ENCODE data around the gene GPATCH8.

Gene GPATCH8

DNA sequence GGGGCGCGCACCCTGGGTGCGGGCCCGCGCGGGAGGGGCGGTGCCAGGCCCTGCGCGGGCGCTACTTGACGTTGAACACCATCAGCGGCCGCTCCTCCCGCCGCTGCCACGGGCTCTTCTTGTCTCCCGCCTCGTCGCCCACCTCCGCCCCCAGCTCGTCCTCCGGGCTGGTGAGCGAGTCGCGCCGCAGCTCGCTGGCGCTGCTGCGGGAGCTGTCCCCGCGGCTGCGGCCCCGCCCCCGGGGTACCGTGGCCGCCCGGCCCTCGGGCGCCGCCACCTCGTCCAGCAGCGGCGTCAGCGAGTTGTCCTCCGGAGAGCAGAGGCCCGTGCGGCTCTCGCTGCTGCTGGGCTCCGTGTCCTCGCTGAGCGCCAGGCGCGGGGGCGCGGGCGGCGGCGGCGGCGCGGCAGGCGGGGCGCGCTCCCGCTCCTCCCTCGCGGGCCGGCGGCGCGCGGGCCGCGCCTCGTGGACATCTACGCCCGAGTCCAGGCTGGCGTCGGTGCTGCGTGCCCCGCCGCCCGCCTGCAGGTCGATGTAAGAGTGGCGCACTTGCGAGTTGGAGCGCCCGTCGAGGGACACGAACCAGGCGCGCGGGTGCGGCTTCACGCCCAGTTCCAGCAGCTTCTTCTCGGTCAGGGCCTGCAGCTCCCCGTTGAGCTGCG, 149.4 kb downstream of the GPATCH8 start:
- FAIRE-seq: no peak

DNA sequence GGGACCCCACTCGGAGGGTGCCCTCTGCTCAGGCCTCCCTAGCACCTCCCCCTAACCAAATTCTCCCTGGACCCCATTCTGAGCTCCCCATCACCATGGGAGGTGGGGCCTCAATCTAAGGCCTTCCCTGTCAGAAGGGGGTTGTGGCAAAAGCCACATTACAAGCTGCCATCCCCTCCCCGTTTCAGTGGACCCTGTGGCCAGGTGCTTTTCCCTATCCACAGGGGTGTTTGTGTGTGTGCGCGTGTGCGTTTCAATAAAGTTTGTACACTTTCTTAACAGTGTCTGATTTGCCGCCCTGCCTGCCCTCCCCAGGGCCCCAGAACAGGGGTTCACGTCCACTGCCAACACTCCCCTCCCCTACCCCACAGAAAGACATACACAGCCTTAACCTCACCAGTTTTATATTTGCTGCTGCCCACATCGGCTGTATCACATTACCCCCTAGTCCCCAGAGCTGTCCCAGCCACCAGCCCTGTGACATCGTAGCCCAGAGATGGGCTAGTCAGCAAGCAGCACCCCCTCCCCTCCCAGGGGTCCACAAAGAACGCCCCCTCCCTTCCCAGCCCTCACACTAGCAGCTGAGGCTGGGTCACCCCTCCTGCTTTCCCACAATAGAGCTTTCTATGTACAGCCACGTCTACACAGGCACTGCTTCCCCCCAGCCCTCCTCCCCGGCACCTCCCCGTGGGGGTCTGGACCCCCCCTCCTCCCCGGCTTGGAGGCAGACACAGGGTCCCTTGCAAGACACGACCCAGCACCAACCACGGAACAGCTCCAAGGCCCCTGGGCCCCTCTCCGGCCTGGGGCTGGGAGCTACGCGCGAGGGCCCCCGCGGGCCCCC, 150.2 kb downstream of the GPATCH8 start:
- no peak for FAIRE-seq

DNA sequence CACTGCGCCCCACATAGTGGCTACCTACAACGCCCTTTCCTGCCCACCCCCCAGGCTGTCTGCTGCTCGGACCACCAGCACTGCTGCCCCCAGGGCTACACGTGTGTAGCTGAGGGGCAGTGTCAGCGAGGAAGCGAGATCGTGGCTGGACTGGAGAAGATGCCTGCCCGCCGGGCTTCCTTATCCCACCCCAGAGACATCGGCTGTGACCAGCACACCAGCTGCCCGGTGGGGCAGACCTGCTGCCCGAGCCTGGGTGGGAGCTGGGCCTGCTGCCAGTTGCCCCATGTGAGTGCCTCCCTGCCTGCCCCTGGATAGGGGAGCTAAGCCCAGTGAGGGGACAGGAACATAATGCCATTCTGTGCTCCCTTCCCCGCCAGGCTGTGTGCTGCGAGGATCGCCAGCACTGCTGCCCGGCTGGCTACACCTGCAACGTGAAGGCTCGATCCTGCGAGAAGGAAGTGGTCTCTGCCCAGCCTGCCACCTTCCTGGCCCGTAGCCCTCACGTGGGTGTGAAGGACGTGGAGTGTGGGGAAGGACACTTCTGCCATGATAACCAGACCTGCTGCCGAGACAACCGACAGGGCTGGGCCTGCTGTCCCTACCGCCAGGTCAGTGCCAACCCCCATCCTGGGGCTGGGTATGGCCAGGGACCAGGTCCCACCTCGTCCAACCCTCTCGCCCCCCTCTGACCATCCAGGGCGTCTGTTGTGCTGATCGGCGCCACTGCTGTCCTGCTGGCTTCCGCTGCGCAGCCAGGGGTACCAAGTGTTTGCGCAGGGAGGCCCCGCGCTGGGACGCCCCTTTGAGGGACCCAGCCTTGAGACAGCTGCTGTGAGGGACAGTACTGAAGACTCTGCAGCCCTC, 151.0 kb downstream of the GPATCH8 start:
- no peak for FAIRE-seq

DNA sequence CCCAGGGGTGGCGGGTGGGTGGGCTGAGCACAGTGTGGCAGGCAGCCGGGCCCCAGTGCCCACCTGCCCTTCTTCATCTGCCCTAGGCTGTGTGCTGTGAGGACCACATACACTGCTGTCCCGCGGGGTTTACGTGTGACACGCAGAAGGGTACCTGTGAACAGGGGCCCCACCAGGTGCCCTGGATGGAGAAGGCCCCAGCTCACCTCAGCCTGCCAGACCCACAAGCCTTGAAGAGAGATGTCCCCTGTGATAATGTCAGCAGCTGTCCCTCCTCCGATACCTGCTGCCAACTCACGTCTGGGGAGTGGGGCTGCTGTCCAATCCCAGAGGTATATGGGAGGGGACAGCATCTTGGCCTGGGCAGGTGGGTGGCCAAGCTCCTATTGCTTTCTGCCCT, 151.7 kb downstream of the GPATCH8 start:
- no peak for FAIRE-seq

DNA sequence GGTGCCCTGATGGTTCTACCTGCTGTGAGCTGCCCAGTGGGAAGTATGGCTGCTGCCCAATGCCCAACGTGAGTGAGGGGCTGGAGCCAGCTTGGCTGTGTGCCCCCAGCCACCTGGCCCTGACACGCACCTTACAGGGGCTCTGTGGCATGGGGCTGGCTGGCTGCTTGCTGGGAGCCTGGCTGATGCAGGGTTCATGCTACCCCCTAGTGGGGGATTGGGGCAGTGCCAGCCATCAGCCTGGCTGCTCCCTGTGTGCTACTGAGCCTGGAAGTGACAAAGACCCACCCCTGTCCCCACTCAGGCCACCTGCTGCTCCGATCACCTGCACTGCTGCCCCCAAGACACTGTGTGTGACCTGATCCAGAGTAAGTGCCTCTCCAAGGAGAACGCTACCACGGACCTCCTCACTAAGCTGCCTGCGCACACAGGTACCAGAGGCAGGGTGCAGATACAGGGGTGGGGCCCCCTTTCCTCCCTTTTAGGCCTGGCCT, 152.4 kb downstream of the GPATCH8 start:
- no peak for FAIRE-seq

DNA sequence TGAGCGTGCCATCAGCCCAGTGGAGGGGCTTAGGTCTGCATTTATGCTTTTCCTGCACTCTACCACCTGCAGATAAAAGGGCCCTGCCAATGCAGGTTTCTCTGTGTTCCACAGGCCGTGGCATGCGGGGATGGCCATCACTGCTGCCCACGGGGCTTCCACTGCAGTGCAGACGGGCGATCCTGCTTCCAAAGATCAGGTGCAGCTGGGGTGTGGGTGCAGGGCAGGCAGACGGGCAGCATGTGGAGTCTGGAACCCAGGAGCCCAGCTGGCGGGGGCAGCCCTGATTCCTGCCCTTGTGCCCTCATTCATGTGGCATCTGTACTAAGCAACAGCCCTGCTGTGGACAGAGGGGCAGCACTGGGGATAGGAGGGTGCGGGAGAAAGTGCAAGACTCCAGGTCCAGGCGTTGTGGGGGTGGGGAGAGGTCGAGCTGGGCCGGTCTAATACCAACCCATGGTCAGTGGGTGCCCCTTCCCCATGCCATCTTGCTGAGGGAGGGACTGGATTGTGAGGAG, 153.6 kb downstream of the GPATCH8 start:
- no peak for FAIRE-seq

DNA sequence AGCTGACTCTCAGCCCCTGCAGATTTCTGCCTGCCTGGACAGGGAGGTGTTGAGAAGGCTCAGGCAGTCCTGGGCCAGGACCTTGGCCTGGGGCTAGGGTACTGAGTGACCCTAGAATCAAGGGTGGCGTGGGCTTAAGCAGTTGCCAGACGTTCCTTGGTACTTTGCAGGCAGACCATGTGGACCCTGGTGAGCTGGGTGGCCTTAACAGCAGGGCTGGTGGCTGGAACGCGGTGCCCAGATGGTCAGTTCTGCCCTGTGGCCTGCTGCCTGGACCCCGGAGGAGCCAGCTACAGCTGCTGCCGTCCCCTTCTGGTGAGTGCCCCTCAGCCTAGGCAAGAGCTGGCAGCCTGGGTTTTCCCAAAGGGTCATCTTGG, 154.2 kb downstream of the GPATCH8 start:
- FAIRE-seq: no peak

DNA sequence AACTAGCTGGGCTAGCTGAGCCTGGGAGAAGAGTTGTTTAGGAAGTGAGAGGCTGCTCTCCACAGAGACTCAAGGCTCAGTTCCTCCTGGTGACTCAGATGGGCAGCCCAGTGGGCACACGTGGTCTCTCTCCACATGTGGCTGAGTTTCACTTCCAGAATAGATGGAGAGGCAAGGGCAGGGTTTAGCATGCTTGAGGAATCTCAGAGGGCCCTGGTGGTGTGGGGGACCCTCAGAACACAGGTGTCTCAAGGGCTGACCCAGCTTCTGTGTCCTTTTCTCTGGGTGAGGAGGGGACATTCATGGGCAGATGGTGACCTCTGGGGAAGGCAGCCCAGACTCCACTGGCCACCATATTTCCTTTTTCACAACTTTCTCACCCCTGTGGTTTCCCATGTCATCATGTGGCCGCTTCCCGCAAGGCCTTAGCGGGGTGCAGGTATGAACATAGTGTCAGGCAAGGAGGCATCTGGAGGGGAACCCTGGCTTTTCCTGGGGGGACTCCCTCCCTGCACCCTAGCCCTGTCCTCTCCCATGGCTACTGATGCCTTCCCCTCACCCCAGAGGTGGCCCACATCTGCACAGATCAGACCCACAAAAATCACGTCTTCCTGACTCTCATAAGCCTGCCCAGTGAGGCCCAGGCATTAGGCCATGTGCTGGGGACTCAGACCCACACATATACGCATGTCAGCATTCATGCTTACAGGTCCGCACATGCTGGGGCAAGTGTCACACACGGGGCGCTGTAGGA, 154.8 kb downstream of the GPATCH8 start:
- FAIRE-seq: no peak
